Natural killer cell (primary cell): ENCODE results near the gene PCK2. TPM values are rescaled to one million over a fixed set of nuclear protein-coding genes. Genes with fewer than 3 reads are reported as not detected.

Experiments
- ATAC-seq, 3 donors: fragments of 150-1000 bp in 2 of 3; fragments of 200-7000 bp in 1 of 3; cut with Tn5 transposase; 1 replicate in 1 of 3; 2 replicates in 2 of 3; pipeline ENCODE4 v1.10.0; 2021; ENCODE audit warnings: mild to moderate bottlenecking in 2 of 3, moderate library complexity in 2 of 3
- DNase-seq, 2 donors: peaks; one replicate each; pipeline versions ENCODE4 v3.0.0 to v3.0.0-alpha.2; 2013 to 2021; ENCODE audit warnings: mixed read lengths in 1 of 2
- H3K27ac ChIP-seq: one replicate; pipeline ENCODE4 v1.5.1; 2013; ENCODE audit warnings: mild to moderate bottlenecking, low read length
- H3K27me3 ChIP-seq: one replicate; pipeline ENCODE4 v1.6.1; 2013; ENCODE audit warnings: low read length; ENCODE audit not compliant: control insufficient read depth, insufficient read depth
- H3K36me3 ChIP-seq: one replicate; pipeline ENCODE4 v1.6.1; 2013; ENCODE audit warnings: low read length; ENCODE audit not compliant: control insufficient read depth, insufficient read depth
- H3K4me1 ChIP-seq: one replicate; pipeline ENCODE4 v1.6.1; 2013; ENCODE audit warnings: low read length; ENCODE audit not compliant: control insufficient read depth, insufficient read depth
- H3K4me3 ChIP-seq: one replicate; pipeline ENCODE4 v1.5.1; 2013; ENCODE audit warnings: low read length
- H3K9me3 ChIP-seq: one replicate; pipeline ENCODE4 v1.6.1; 2013; ENCODE audit warnings: low read length; ENCODE audit not compliant: control insufficient read depth, insufficient read depth
- H3K27ac Mint-ChIP-seq, 2 donors: one replicate each; pipeline ENCODE4 v1.8.0; 2022; ENCODE audit warnings: mild to moderate bottlenecking in 2 of 2, mixed read lengths in 2 of 2, moderate library complexity in 1 of 2
- H3K27me3 Mint-ChIP-seq, 2 donors: one replicate each; pipeline ENCODE4 v1.8.0; 2022; ENCODE audit warnings: low read depth in 2 of 2, mixed read lengths in 2 of 2
- H3K36me3 Mint-ChIP-seq: one replicate; pipeline ENCODE4 v1.8.0; 2022; ENCODE audit warnings: mixed read lengths
- H3K4me1 Mint-ChIP-seq, 2 donors: one replicate each; pipeline ENCODE4 v1.8.0; 2022; ENCODE audit warnings: mixed read lengths in 2 of 2
- H3K4me3 Mint-ChIP-seq: one replicate; pipeline ENCODE4 v1.8.0; 2022; ENCODE audit warnings: mild to moderate bottlenecking, moderate library complexity, mixed read lengths
- H3K9me3 Mint-ChIP-seq, 2 donors: one replicate each; pipeline ENCODE4 v1.8.0; 2022; ENCODE audit warnings: mixed read lengths in 2 of 2
- CTCF ChIP-seq: fragments of 200-600 bp; IDR thresholded peaks from one replicate; pipeline ENCODE4 v1.8.0; 2022; ENCODE audit warnings: antibody characterized with exemption
- WGBS: methylation state at CpG from one replicate; pipeline ENCODE4 v1.1.7; 2013; ENCODE audit warnings: missing lambda C conversion rate; ENCODE audit not compliant: insufficient coverage; 5-methylcytosine and 5-hydroxymethylcytosine counted together
- intact Hi-C: fragments of 100-400 bp; cut with micrococcal nuclease; formaldehyde crosslinking; loops from one replicate; pipeline ENCODE4 v1.14.2; 2022
- total RNA-seq, 4 donors: library from RNA; stranded (reverse); fragments of 120-200 nt in 1 of 4; gene quantifications; one replicate each; pipeline versions ENCODE4 v1.2.3 to v1.2.4, GENCODE V29; 2013 to 2022

PCK2 gene
- total RNA-seq, 3 donors from 2014 or later (not counting 1 experiment from before 2014, with no cell fraction given) = 9.8 to 13.8 (median 12.3) TPM

- Histone ChIP-seq H3K36me3 (peaks cover 3% of the 10 kb centered on the region), H3K27me3 (no peaks in the 10 kb centered on the region), H3K4me1 (peaks cover 28% of the 10 kb centered on the region), H3K9me3 (no peaks in the 10 kb centered on the region), H3K4me3 (peak overlapping the region; percentile 78), H3K27ac (peak overlapping the region; percentile 90)
- Mint-ChIP-seq H3K36me3 (no peaks in the 10 kb centered on the region), H3K4me1 (peaks cover 20 to 38% of the 10 kb centered on the region in 2 donors), H3K27ac (peak overlapping the region; percentile 79 to 96), H3K9me3 (no peaks in the 10 kb centered on the region), H3K27me3 (no peaks in the 10 kb centered on the region), H3K4me3 (peak overlapping the region; percentile 98)
- DNase-seq = no peak
- WGBS = 90% methylated on average over 19 of the region's 19 CpGs
- intact Hi-C loops = no loop called here
- no peak for TF ChIP-seq CTCF
- no peak for ATAC-seq
Observed at GRCh38 chr14:24093207-24093900, 757 bp upstream of the PCK2 start.

GRCh38 chr14:24094841-24095270 lies 745 bp downstream of the PCK2 start:
- Mint-ChIP-seq H3K27ac (peak overlapping the region; percentile 89 to 96), H3K36me3 (no peaks in the 10 kb centered on the region), H3K4me3 (peak overlapping the region; percentile 98), H3K4me1 (peaks cover 20 to 38% of the 10 kb centered on the region in 2 donors), H3K27me3 (no peaks in the 10 kb centered on the region), H3K9me3 (no peaks in the 10 kb centered on the region)
- H3K27me3 ChIP-seq = no peaks in the 10 kb centered on the region
- ATAC-seq = peak in 1 of 3 donors; percentile 1
- intact Hi-C loops = loop anchor here (2.0 kb wide), 1 partner anchor 14 kb away; no protein-coding TSS in a partner anchor
- H3K36me3 ChIP-seq = peaks cover 7% of the 10 kb centered on the region
- peak in 1 of 2 donors; percentile 40 for DNase-seq
- H3K4me3 ChIP-seq = peak overlapping the region; percentile 78
- TF ChIP-seq CTCF = no peak
- H3K4me1 ChIP-seq = peaks cover 28% of the 10 kb centered on the region
- no peaks in the 10 kb centered on the region for H3K9me3 ChIP-seq
- WGBS = 2% methylated on average over 14 of the region's 14 CpGs
- H3K27ac ChIP-seq = peak overlapping the region; percentile 90

GRCh38 chr14:24095271-24096068 lies 1.4 kb downstream of the PCK2 start:
- intact Hi-C loops = loop anchor here (2.0 kb wide), 1 partner anchor 13 kb away; no protein-coding TSS in a partner anchor
- DNase-seq (peak in 1 of 2 donors; percentile 51), ATAC-seq (peak in 2 of 3 donors; percentile 7 to 8)
- Mint-ChIP-seq H3K4me1 (peaks cover 20 to 37% of the 10 kb centered on the region in 2 donors), H3K27me3 (no peaks in the 10 kb centered on the region), H3K9me3 (no peaks in the 10 kb centered on the region), H3K4me3 (peak overlapping the region; percentile 98), H3K36me3 (no peaks in the 10 kb centered on the region), H3K27ac (peak overlapping the region; percentile 89 to 96)
- 38% methylated on average over 11 of the region's 12 CpGs for WGBS
- Histone ChIP-seq H3K27ac (peak overlapping the region; percentile 90), H3K9me3 (no peaks in the 10 kb centered on the region), H3K36me3 (peaks cover 10% of the 10 kb centered on the region), H3K27me3 (no peaks in the 10 kb centered on the region), H3K4me3 (peak overlapping the region; percentile 78), H3K4me1 (peaks cover 25% of the 10 kb centered on the region)
- TF ChIP-seq CTCF = no peak
